Measurements from ENCODE around the gene CHRNB1. TPM values are rescaled to one million over a fixed set of nuclear protein-coding genes. Genes with fewer than 3 reads are reported as not detected.

The CHRNB1 gene
- total RNA-seq, 1 donor from 2014 or later, result 21.3 TPM

GRCh38 chr17:7502171-7502847 lies 57.4 kb downstream of the CHRNB1 start:
- no peak for TF ChIP-seq CTCF (conservative IDR thresholded peaks at IDR 0.05; ENCODE audit: low read depth, low read length)
- H3K4me3 ChIP-seq (ENCODE audit: low read depth, low read length), result no peak overlapping the region
- DNase-seq (ENCODE audit: low read depth), result no peak

DNA sequence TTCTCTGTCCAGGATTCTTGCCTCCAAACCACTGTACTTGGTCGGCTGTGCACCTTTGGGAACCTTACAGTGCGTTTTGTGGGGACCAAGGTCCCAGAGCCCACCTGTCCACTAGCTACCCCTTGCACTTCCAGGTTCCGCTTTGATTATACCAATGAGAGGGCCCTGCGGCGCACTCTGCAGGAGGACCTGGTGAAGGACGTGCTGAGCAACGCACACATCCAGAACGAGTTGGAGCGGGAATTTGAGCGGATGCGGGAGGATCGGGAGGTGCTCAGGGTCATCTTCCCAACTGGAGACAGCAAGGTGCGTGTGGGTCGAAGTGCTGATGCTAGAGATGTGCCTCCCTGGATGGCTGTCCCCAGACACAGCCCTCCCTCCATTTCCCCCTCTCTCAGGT lies 58.1 kb downstream of the CHRNB1 start:
- DNase-seq (ENCODE audit: low read depth), result no peak
- no peak overlapping the region for H3K4me3 ChIP-seq (ENCODE audit: low read depth, low read length)
- peak; percentile 40 for TF ChIP-seq CTCF (conservative IDR thresholded peaks at IDR 0.05; ENCODE audit: low read depth, low read length)

DNA sequence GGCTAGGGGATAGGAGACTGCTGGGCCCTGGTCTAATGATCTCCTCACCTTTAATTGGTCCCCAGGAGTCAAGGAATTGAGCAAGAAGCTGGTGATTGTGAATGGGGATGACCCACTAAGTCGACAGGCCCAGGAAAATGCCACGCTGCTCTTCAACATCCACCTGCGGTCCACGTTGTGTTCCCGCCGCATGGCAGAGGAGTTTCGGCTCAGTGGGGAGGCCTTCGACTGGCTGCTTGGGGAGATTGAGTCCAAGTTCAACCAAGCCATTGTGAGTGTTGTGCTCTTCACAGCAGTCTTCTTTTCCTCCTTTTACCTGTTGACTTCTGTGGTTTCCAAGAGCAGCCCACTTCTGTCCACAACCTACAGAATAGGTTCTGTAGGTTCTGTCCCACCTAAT lies 58.7 kb downstream of the CHRNB1 start:
- no peak overlapping the region for H3K4me3 ChIP-seq (ENCODE audit: low read depth, low read length)
- DNase-seq (ENCODE audit: low read depth), result no peak
- TF ChIP-seq CTCF (conservative IDR thresholded peaks at IDR 0.05; ENCODE audit: low read depth, low read length), result no peak

Other genes with a start within 250 kb of the CHRNB1 start
- gene DLG4, start 225.2 kb upstream of the CHRNB1 start, total RNA-seq, result 2.6 and 7.8 TPM in 2 replicates
- gene ACADVL, start 225.1 kb upstream of the CHRNB1 start, total RNA-seq, result 320 and 573 TPM in 2 replicates
- 46.5 and 68.0 TPM in 2 replicates for gene DVL2, start 210.5 kb upstream of the CHRNB1 start, total RNA-seq
- 27.1 and 42.8 TPM in 2 replicates for gene PHF23, start 205.6 kb upstream of the CHRNB1 start, total RNA-seq
- 298 and 570 TPM in 2 replicates for gene GABARAP, start 202.6 kb upstream of the CHRNB1 start, total RNA-seq
- 36.4 and 58.5 TPM in 2 replicates for gene CTDNEP1, start 193.3 kb upstream of the CHRNB1 start, total RNA-seq
- 37.0 and 54.8 TPM in 2 replicates for gene ELP5, start 192.8 kb upstream of the CHRNB1 start, total RNA-seq
- gene CLDN7, start 182.6 kb upstream of the CHRNB1 start, total RNA-seq, result 105 and 200 TPM in 2 replicates
- 0.23 and 0.36 TPM in 2 replicates for gene SLC2A4, start 163.3 kb upstream of the CHRNB1 start, total RNA-seq
- 0.14 and 0.35 TPM in 2 replicates for gene YBX2, start 150.4 kb upstream of the CHRNB1 start, total RNA-seq
- gene EIF5A, start 137.4 kb upstream of the CHRNB1 start, total RNA-seq, result 353 and 817 TPM in 2 replicates
- 91.5 and 104 TPM in 2 replicates for gene GPS2, start 129.7 kb upstream of the CHRNB1 start, total RNA-seq
- 13.4 and 19.3 TPM in 2 replicates for gene NEURL4, start 115.7 kb upstream of the CHRNB1 start, total RNA-seq
- 0.81 and 1.4 TPM in 2 replicates for gene ACAP1, start 108.5 kb upstream of the CHRNB1 start, total RNA-seq
- 9.8 and 12.3 TPM in 2 replicates for gene KCTD11, start 92.9 kb upstream of the CHRNB1 start, total RNA-seq
- gene TMEM95, start 89.9 kb upstream of the CHRNB1 start, total RNA-seq, result not detected in 2 replicates
- 5.4 and 7.3 TPM in 2 replicates for gene TNK1, start 64.0 kb upstream of the CHRNB1 start, total RNA-seq
- gene PLSCR3, start 50.5 kb upstream of the CHRNB1 start, total RNA-seq, result 33.0 and 59.0 TPM in 2 replicates
- gene TMEM256, start 41.0 kb upstream of the CHRNB1 start, total RNA-seq, result 134 and 163 TPM in 2 replicates
- 2.5 and 10.3 TPM in 2 replicates for gene NLGN2, start 37.2 kb upstream of the CHRNB1 start, total RNA-seq
- not detected in 2 replicates for gene SPEM1, start 24.7 kb upstream of the CHRNB1 start, total RNA-seq
- not detected in 2 replicates for gene SPEM2, start 19.4 kb upstream of the CHRNB1 start, total RNA-seq
- not detected in 2 replicates for gene SPEM3, start 16.2 kb upstream of the CHRNB1 start, total RNA-seq
- 24.6 and 25.0 TPM in 2 replicates for gene TMEM102, start 9.6 kb upstream of the CHRNB1 start, total RNA-seq
- gene FGF11, start 5.5 kb upstream of the CHRNB1 start, total RNA-seq, result 0.51 and 11.5 TPM in 2 replicates
- 17.9 and 24.6 TPM in 2 replicates for gene ZBTB4, start 34.6 kb downstream of the CHRNB1 start, total RNA-seq
- not detected in 2 replicates for gene SLC35G6, start 36.4 kb downstream of the CHRNB1 start, total RNA-seq
- 30.3 and 30.5 TPM in 2 replicates for gene POLR2A, start 39.3 kb downstream of the CHRNB1 start, total RNA-seq
- 25.2 and 31.8 TPM in 2 replicates for gene TNFSF12, start 104.0 kb downstream of the CHRNB1 start, total RNA-seq
- 5.2 and 6.4 TPM in 2 replicates for gene TNFSF13, start 113.7 kb downstream of the CHRNB1 start, total RNA-seq
- 62.9 and 113 TPM in 2 replicates for gene SENP3, start 116.9 kb downstream of the CHRNB1 start, total RNA-seq
- 10.7 and 16.7 TPM in 2 replicates for gene CD68, start 134.6 kb downstream of the CHRNB1 start, total RNA-seq
- gene MPDU1, start 138.8 kb downstream of the CHRNB1 start, total RNA-seq, result 236 and 272 TPM in 2 replicates
- gene SOX15, start 145.0 kb downstream of the CHRNB1 start, total RNA-seq, result 18.7 and 19.0 TPM in 2 replicates
- gene FXR2, start 169.8 kb downstream of the CHRNB1 start, total RNA-seq, result 49.9 and 53.6 TPM in 2 replicates
- 32.6 and 43.4 TPM in 2 replicates for gene SAT2, start 182.8 kb downstream of the CHRNB1 start, total RNA-seq
- gene SHBG, start 185.1 kb downstream of the CHRNB1 start, total RNA-seq, result not detected in 2 replicates
- gene ATP1B2, start 205.9 kb downstream of the CHRNB1 start, total RNA-seq, result not detected in 2 replicates
- gene TP53, start 242.4 kb downstream of the CHRNB1 start, total RNA-seq, result 49.4 and 89.4 TPM in 2 replicates
- gene WRAP53, start 243.4 kb downstream of the CHRNB1 start, total RNA-seq, result 14.9 and 41.6 TPM in 2 replicates

Measured in epithelial cell of proximal tubule (primary cell).